ENCODE measurements around the gene SLC16A3.
"Not testable (repeated sequence)": the region's sequence is repeated elsewhere in the genome, so short reads cannot be mapped to it uniquely, and the experiment has no call there.

SLC16A3 gene

DNA sequence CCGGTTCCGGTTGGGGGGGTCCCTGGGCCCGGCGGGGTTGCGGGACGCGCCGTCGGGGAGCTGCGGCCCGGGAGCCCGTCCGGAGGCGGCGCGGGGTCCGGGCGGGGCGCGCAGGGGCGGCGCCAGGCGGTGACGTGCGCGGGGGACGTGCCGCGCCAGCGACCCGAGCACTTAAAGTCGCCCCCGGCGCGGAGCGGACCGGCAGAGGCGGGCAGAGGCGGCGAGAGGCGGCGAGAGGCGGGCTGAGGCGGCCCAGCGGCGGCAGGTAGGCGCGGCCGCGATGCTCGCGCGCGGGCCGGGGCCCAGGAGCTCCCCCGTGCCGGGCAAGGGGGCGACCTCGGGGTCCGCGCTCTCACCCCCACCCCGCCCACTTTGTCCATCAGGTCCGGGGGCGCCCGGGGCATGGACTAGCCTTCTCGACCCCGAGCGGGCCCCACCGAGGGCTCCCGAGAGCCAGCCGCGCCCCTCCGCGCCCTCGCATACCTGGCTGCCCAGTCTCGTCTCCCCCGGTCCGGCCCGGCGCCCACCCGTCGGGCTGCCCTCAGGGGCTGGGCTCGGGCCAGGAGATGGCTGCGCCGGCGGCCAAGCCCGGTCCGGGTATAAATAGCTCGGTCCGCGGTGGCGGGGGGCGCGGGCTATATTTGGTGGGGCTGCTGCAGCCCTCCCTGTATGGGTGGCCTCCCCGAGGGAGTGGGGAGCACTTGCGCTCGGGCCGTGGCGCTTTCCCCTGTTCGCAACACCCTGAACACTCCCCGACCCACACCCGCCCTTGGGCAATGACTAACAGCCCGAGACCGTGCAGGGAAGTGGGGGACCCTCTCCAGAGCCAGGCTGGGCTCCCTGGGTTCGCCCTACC, at the start of gene SLC16A3:
Gene SLC16A3 (plus strand): TSS at position 201 of the 856 bp plus-strand sequence. CDS start 6,967 bp downstream, outside the sequence.
- peak; percentile 85 for DNase-seq

DNA sequence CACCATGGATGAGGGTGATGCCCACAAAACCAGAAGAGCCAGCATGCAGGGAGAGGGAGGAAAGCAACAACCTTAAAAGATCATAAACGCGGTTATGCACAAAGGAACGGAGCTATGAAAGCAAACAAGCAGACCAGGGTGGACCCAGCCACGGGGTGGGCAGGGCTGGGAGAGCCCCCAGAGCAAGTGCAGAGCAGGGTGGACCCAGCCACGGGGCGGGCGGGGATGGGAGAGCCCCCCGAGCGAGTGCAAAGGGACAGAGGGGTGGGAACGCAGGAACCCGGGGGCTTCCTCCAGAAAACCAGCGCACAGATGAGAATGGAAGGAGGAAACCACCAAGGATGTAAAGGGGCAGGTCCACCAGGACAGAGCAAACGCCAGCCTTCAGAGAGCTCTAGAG, 49.4 kb upstream of the SLC16A3 start:
- DNase-seq: no peak

DNA sequence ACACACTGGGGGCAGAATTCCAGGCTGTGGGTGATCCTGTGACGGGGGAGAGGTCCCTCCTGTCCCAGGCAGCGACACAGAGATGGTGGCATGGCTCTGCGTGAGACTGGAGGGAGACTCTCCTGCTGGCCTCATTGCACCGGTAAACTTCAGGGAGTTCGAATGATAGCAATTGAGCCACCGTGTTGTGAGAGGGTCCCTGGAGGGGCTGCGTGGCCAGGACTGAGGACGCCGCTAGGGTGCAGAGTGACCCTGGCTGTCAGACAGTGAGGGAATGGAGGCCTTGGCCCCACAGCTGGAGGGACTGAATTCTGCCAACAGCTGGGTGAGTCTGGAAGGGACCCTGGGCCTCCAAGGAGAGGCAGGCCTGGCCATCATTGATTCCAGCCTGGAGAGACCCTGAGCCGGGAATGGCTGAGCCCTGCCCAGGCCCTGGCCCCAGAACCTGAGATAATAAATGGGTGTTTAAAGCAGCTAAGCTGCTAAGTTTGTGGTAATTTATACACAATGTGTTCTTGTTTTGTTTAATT, 48.8 kb upstream of the SLC16A3 start:
- DNase-seq: no peak

DNA sequence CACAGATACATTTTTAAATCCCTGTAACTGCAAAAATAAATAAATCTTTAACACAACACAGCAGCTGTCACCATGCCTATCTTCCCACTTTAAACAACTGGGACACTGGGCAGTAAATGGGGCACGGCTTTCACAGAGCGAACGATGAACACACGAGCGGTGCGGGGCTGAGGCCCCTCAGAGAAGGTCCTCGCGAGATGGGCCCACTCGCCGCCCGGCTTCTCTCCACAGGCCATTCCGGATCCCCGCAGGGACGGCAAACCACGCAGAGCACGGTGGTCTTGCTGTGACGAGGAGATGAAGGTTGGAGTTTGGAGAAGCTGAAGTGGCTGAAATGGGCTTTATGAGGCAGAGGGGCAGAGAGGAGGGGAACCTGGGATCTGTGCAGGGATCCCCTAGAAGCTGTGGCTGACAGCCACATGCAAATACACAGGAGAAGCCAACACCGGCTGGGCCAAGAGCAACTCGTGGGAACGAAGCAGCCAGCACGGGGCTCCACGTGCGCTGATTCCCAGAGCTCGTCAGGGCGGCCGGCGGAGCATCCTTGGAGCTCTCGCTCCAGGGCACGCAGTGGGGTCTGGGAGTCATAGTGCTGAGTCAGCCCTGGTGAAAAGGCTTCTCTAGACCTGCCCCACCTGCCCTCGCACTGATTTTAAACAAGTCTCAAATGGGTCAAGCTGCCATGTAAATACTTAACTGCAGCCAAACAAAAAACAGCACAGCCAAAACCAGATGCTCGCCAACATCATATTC, 47.9 kb upstream of the SLC16A3 start:
- DNase-seq: no peak

DNA sequence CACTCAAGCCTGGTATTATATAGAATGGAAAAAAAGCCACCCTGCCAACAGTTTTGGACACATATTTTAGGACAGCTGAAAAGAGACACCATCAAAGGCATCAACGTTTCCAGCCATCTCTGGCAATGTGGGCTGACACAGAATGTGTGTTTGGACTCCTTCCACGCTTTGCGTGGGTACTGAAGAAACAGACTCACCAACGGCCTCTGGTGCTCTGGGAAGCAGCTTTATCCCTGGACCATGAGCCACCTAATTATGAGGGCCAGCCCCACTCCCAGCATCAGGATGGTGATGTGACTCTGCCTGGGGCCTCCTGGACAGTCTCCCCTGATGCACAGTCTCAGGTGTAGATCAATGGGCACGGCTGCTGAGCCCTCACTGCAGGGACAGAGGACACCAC, 44.1 kb upstream of the SLC16A3 start:
- DNase-seq: no peak

DNA sequence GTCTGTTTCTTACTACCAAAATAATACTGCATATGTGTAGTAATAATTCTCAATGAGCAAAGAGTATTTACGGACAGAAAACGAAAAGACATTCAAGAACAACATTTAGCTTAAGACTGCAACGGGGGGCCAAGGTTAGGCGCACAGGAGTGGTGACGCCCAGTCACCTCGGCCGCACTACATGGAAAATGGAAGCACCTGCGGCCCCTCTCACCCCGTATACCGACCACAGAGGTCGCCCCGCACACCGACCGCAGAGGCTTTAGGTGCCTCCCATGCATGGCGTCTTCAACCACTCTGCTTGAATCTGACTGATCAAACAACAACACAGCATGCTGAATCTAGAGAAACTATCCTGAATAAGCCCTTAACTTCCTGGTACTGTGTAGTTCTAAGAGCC, 42.6 kb upstream of the SLC16A3 start:
- DNase-seq: no peak

DNA sequence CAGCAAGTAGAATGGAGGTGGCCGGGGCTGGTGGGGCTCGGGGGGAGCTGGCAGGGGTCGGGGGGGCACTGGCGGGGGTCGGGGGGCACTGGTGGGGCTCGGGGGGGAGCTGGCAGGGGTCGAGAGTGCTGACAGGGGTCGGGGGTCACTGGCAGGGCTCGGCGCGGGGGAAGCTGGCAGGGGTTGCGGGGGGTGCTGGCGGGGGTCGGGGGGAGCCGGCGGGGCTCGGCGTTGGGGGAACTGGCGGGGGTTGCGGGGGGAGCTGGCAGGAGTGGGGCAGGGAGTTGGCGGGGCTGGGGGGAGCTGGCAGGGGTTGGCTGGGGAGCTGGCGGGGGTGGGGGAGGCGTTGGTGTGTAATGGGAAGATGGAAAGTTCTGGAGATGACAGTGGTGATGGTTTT, 41.3 kb upstream of the SLC16A3 start:
- no peak for DNase-seq

DNA sequence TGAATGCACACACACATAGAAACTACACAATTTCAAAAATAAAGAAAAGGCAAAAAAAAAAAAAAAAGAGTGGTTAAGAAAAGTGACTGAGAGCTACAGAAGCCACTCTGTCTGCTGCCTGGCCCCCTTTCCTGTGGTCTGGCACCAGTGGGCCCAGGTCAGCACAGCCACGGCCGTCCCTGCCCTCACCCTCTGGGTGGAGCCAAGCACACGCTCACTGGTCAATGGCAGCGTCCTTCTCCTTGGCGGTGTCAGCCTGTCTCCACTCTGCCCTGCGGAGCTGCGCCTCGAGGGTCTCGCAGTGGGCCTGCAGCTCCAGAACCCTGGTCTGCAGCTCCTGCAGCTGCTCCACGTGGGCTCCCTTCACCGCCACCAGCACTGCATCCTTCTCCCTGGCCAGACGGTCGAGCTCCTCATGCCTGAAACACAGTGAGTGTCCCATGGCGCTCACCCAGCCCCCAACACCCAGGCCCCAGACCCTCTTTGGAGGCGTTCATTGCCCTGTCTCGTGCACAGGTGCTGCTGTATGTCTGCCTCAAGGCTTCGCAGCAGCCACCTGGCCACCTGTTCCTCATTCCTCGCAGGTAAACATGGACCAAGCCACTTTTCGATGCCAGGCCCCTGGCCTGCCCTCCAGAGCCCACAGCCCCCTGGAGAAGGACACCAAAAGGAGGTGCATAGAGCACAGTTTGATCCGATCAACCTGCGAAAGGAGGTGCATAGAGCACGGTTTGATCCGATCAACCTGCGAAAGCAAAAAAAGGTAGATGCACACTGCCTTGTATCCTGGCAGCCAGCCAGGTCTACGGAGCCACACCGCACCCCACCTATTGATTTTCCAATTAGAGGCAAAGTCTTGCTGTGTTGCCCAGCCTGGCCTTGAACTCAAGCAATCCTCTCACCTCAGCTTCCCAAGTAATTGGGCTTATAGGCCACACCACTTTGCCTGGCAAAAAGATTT, 40.6 kb upstream of the SLC16A3 start:
- no peak for DNase-seq

DNA sequence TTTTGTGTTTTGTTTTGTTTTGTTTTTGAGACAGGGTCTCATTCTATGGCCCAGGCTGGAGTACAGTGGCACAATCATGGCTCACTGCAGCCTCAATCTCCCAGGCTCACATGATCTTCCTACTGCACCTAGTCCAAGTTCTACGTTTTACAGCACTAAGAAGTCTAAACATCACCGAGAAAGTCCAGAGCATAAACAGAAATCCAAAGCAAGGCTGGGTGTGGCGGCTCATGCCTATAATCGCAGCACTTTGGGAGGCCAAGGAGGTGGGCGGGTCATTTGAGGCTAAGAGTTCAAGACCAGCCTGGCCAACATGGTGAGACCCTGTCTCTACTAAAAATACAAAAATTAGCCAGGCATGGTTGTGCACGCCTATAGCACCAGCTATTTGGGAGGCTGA, 35.8 kb upstream of the SLC16A3 start:
- not testable (repeated sequence) for DNase-seq

DNA sequence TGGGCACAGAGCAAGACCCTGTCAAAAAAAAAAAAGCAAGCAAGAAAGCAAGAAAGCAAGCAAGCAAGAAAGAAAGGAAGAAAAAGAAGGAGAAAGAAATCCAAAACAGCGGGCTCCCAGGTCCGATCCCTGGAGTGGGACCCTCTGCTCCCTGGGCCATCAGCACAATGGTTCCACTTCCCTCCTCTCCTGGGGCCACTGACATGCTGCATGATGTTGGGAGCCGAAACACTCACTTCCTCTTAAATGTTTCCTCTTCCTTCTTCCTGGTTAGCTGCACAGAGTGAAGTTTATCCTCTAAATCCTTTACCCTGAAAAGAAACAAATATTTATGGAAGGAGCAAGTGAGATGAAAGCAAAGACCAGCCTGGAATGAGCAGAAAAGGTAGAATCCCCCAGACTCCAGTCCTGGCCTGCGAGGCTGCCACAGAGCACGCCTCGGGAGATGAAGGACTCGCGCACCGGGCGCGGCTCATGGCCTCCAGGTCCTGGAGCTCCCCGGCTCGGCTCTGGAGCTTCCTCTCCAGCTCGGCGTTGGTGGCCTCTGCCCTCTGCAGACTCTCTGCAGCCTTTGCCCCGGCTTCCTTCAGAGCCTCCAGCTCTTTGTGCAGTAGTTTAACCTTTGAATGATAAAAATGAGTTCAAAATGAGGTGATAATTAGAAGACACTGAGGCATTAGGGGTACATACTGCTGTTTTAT, 35.2 kb upstream of the SLC16A3 start:
- DNase-seq: no peak

DNA sequence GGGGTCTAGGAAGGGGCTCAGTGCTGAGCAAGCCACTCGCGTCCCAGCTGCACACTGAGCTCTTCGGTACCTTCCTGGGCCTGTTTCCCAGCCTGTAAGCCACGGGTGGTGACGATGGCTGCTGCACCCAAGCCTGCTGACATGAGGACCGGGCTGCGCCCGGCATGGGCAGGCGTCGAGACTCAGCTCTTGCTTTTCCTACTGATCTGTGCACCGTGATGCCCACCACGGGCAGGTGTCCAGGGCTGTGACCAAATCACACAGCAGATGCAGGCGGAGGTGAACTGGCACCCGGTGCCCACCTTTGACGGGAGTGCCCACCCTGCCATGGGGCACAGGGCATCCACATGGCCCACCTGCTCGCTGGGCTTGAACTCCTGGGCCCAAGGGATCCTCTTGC, 34.1 kb upstream of the SLC16A3 start:
- no peak for DNase-seq

DNA sequence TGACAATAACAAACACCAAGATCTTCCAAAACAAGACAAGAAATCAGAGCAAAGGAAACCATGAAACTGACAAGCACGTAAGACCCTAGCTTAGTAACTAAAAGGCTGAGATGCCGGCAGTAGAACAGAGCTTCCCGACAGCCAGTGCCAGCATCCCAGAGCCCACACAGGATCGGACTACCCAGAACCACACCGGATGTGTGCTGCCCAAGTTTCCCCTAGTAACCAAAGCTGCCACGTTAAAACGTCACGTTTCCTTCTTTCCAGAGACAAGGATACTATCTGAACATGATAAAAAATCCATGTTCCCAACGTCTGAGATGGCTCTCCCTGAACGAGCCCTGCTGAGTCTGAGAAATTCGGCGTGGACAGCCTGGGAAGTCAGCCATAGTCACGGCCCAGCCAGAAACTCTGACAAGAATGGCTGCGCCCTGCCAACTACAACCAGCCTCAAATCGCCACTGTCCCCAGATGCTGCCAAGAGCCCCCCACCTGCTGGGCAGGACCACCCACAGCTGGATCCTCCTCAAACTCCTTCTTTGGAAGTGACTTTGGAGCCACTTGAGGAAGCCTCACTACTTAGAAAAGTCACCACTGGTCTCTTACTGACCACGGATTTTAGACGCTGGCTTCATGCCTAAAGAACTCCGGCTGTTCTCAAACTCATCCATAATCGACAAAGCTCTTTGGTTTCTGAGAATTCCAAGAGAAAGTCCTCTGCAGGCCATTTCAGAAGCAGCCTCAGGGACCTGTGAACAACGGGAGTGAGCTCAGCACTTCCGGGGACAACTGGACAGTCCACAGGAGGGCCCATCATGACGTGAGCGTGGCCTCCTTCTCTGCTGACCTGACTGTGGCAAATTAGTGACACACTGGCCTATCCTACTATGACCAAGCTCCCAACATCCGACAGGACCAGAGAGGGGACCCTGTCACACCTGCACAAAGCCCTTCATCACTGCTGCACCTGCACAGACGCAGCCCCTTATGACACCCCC, 32.9 kb upstream of the SLC16A3 start:
- no peak for DNase-seq

DNA sequence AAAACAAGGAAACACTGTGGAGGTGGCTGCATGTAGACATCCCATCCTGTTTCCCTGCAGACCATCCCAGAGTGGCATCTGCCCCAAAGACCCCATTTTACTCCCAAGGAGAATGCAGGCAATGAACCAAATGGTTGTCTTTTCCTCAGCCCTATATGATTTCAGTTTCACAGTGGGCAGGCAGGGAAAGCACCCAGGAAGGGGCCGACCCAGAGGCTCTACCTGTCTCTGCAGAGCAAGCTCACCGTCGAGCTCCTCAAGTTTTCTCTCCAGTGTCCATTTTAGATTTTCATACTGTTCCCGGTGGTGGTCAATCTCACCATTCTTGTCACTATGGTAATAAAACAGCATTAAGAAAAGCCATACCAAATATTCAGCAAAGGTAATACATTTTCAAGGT, 30.8 kb upstream of the SLC16A3 start:
- no peak for DNase-seq

DNA sequence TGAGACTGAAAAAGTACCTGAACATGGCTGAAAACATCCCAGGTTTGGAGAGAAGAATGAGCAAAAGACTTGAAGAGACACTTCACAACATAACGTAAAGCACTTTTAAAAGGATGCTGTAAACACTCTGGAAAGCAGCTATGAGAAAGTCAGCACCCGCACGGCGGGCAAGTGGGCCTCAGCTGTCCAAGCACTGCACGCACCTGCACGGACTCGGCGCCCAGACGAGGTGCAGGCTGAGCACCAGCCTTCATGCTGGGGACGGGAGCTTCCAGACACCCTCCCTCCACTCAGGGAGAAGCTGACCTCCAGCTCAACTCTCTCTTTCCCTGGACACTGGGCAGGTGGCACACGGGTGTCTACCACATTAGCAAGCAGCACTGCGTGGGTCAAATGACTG, 29.3 kb upstream of the SLC16A3 start:
- no peak for DNase-seq

DNA sequence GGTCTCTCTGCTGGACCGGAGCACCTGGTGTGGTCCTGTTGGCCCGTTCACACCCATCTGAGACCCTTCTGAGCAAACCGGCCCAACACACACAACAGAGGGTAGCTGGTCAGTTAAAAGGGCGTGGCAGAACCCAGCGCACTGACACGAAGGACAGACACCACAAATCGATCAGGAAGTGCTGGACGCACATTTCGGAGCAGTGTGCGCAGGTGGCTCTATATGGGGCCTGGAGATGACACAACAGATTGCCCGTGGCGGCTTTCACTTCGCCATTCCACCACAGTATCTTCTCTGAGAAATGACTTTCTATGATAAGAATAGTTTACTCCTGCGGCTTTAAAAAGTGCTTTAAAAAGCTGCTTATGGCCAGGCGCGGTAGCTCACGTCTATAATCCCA, 28.7 kb upstream of the SLC16A3 start:
- DNase-seq: no peak

DNA sequence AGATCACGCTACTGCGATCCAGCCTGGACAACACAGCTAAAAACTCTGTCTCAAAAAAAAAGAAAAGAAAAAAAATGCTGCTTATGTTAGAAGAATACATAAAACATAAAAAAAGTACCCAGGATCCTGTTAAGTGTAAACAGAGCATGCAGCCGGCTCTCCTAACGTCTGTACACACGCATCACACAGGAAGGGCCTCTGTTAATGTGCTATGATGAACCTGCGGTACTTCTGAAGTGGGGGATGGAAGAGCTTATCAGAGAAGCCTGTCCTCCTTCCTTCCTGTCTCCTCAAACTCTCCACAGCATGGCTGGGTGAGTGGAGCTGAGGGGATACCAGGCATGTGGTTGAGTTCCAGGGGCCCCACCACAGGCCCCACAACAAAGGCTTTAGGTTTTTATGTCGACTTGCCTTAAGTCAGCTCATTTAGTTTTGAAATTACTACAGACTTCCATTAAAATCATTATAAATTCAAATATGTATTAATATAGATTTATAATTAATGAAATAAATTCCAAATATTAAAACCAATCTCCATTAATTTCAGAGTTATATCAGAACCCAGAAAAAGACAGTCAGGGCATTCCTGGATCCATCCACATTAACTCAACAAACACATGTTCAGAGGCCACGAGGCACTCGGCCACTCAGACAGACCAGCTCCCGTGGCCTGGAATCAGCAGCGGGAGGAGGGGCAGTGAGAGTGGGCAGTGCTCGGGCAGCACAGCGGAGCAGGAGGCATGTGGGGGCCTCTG, 27.9 kb upstream of the SLC16A3 start:
- DNase-seq: peak; percentile 78

DNA sequence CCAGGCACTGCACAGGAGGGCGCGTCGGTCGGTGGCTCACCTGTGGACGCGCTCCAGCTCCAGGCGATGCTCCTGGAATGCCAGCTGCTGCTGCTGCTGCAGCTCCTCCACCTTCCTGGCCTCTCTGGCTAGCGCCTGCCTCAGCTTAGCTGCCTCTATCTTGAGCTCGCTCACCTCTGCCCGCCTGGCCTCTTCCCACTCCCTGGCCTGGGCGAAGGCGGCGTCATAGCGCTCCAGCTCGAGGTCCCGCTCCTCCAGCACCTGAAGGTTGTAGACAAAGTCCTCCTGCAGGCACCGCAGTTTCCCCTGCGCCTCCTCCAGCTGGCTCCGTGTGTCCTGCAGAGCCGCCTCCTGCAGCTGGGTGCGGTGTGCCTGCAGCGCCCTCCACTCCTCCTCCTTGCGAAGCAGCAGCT, 27.3 kb upstream of the SLC16A3 start:
- no peak for DNase-seq

DNA sequence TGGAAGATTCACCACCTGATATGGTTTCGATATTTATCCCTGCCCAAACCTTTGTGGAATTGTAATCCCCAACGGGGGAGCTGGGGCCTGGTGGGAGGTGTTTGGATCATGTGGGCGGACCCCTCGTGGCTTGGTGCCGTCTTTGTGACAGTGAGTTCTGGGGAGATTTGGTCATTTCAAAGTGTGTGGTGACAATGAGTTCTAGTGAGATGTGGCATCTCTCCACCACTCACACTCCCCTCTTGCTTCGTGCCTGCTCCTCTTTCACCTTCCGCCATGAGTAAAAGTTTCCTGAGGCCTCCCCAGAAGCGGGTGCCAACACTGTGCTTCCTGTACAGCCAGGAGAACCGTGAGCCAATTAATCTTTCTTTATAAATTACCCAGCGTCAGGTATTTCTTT, 25.9 kb upstream of the SLC16A3 start:
- DNase-seq: peak; percentile 57

DNA sequence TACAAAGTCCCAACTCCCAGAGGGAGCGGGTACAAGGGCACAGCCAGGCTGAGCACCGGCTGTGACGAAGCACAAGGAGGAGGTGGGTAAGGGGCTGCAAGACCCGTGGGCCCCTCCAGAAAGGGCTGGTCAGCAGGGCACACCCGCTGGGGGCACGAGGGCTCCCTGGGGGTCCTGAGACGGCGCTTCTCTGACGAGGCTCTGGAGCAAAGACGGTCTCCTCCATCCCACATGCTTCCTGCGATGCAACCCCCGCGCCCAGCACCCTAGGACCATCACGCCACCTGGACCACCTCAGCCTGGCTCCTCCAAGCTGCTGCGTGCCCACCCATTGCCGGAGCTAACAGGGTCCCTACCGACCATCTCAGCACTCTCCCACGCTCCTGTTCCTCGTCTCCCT, 24.9 kb upstream of the SLC16A3 start:
- DNase-seq: no peak
